Naive thymus-derived CD4-positive, alpha-beta T cell (primary cell): ENCODE data around the gene PPDPF. TPM values are rescaled to one million over a fixed set of nuclear protein-coding genes. Genes with fewer than 3 reads are reported as not detected.

ENCODE experiments used
- ATAC-seq: fragments of 150-1000 bp; cut with Tn5 transposase; 2 replicates; pipeline ENCODE4 v1.10.0; 2021; ENCODE audit warnings: mild to moderate bottlenecking, moderate library complexity
- CTCF ChIA-PET: fragments of 350-600 bp; sonication (Branson Sonifier 250); formaldehyde crosslinking; loops from one replicate; lab custom pipeline; 2021; ENCODE audit warnings: antibody characterized with exemption; lab: Charles Lee
- POLR2A ChIA-PET: fragments of 350-600 bp; sonication (Branson Sonifier 250); formaldehyde crosslinking; loops from one replicate; lab custom pipeline; 2021; ENCODE audit warnings: antibody characterized with exemption, inconsistent platforms; lab: Charles Lee
- DNase-seq, 9 donors: peaks; one replicate each; pipeline versions ENCODE4 v3.0.0 to v3.0.0-alpha.2; 2020 to 2022; ENCODE audit warnings: mixed read lengths in 1 of 9
- H3K27ac ChIP-seq: one replicate; pipeline ENCODE4 v1.7.0; 2013; ENCODE audit warnings: mild to moderate bottlenecking, low read depth, low read length, moderate library complexity
- H3K27me3 ChIP-seq, 2 donors: one replicate each; pipeline ENCODE4 v1.7.0; 2013; ENCODE audit warnings: low read length in 2 of 2, mild to moderate bottlenecking in 2 of 2, moderate library complexity in 2 of 2; ENCODE audit not compliant: control insufficient read depth in 2 of 2, insufficient read depth in 2 of 2
- H3K36me3 ChIP-seq, 3 experiments: 1 replicate in 2 of 3; 2 replicates in 1 of 3; pipeline ENCODE4 v1.7.0; 2013; ENCODE audit warnings: low read length in 3 of 3, mild to moderate bottlenecking in 3 of 3, moderate library complexity in 1 of 3; ENCODE audit not compliant: insufficient read depth in 3 of 3, control insufficient read depth in 2 of 3
- H3K4me1 ChIP-seq, 2 donors: one replicate each; pipeline ENCODE4 v1.7.0; 2013; ENCODE audit warnings: low read length in 2 of 2, mild to moderate bottlenecking in 2 of 2, moderate library complexity in 1 of 2; ENCODE audit not compliant: control insufficient read depth in 2 of 2, insufficient read depth in 2 of 2
- H3K4me3 ChIP-seq: 2 replicates; pipeline ENCODE4 v1.7.0; 2013; ENCODE audit warnings: mild to moderate bottlenecking, low read length
- H3K9me3 ChIP-seq, 3 experiments: 1 replicate in 2 of 3; 2 replicates in 1 of 3; pipeline ENCODE4 v1.7.0; 2013; ENCODE audit warnings: low read length in 3 of 3; ENCODE audit not compliant: control insufficient read depth in 2 of 3
- H3K27ac Mint-ChIP-seq, 9 donors: one replicate each; pipeline ENCODE4 v1.8.0; 2020 to 2022; ENCODE audit warnings: mixed read lengths in 9 of 9, mild to moderate bottlenecking in 8 of 9, moderate library complexity in 5 of 9, inconsistent platforms in 2 of 9
- H3K27me3 Mint-ChIP-seq, 5 donors: one replicate each; pipeline ENCODE4 v1.8.0; 2021 to 2022; ENCODE audit warnings: mixed read lengths in 5 of 5, mild to moderate bottlenecking in 1 of 5
- H3K36me3 Mint-ChIP-seq, 5 donors: one replicate each; pipeline ENCODE4 v1.8.0; 2020 to 2022; ENCODE audit warnings: mixed read lengths in 5 of 5, mild to moderate bottlenecking in 3 of 5, inconsistent platforms in 1 of 5
- H3K4me1 Mint-ChIP-seq, 7 donors: one replicate each; pipeline ENCODE4 v1.8.0; 2020 to 2022; ENCODE audit warnings: mixed read lengths in 7 of 7, mild to moderate bottlenecking in 3 of 7, inconsistent platforms in 1 of 7
- H3K4me3 Mint-ChIP-seq, 10 donors: one replicate each; pipeline ENCODE4 v1.8.0; 2020 to 2022; ENCODE audit warnings: mild to moderate bottlenecking in 10 of 10, mixed read lengths in 10 of 10, moderate library complexity in 6 of 10, inconsistent platforms in 2 of 10
- H3K9me3 Mint-ChIP-seq, 11 donors: one replicate each; pipeline ENCODE4 v1.8.0; 2020 to 2022; ENCODE audit warnings: mixed read lengths in 11 of 11, mild to moderate bottlenecking in 4 of 11, inconsistent platforms in 1 of 11, moderate library complexity in 1 of 11
- intact Hi-C, 2 donors: fragments of 100-400 bp; cut with micrococcal nuclease; formaldehyde crosslinking; loops; one replicate each; pipeline ENCODE4 v1.15.1; 2023
- polyA plus RNA-seq, 2 donors: library from polyadenylated mRNA; unstranded; fragments of 300-500 nt; fragmentation: Illumina TruSeq; gene quantifications; one replicate each; pipeline ENCODE4 v1.2.3, GENCODE V29; 2021
- total RNA-seq, 6 experiments: library from RNA in 5 of 6; stranded (reverse) in 5 of 6; gene quantifications; 1 replicate in 5 of 6; 2 replicates in 1 of 6; pipeline ENCODE4 v1.2.3 and lab custom pipeline; 2021 to 2026

PPDPF gene
- total and polyA plus RNA-seq, 7 experiments from 2014 or later = 67.7 to 225 (median 173) TPM

- H3K9me3 ChIP-seq = no peaks in the 10 kb centered on the region
- no peaks in the 10 kb centered on the region for H3K36me3 ChIP-seq
- ChIA-PET POLR2A (interaction anchor here (0.7 to 3.9 kb wide), 3 partner anchors 10 to 38 kb away, joined by 3 to 32 read pairs (median 4); partner anchors contain the start of gene PPDPF), CTCF (no interaction called here)
- Mint-ChIP-seq H3K27ac (peak overlapping the region in 3 of 9 donors; percentile 59 to 76 (median 62)), H3K4me3 (peak overlapping the region in 1 of 10 donors; percentile 42), H3K27me3 (no peaks in the 10 kb centered on the region), H3K4me1 (peaks cover 0 to 6% (median 4%) of the 10 kb centered on the region in 7 donors), H3K36me3 (peaks cover 0 to 3% (median 0%) of the 10 kb centered on the region in 5 donors), H3K9me3 (peaks cover 0 to 2% (median 0%) of the 10 kb centered on the region in 11 donors)
- H3K27me3 ChIP-seq = no peaks in the 10 kb centered on the region
- ATAC-seq = no peak
- H3K4me3 ChIP-seq = no peak overlapping the region
- no peak overlapping the region for H3K27ac ChIP-seq
- no peaks in the 10 kb centered on the region for H3K4me1 ChIP-seq
- no peak for DNase-seq
- intact Hi-C loops = no loop called here
Measured at GRCh38 chr20:63529180-63529860, 8.8 kb downstream of the PPDPF start.

GRCh38 chr20:63529861-63530787 is 9.6 kb downstream of the PPDPF start:
- intact Hi-C loops = loop anchor here in 1 of 2 donors (10.0 kb wide), 1 partner anchor 535 kb away; the partner anchor contains the start of gene TCEA2
- POLR2A ChIA-PET = interaction anchor here (1.0 to 3.9 kb wide), 2 partner anchors 10 to 38 kb away, joined by 3 to 32 read pairs; partner anchors contain the start of gene PPDPF
- DNase-seq (no peak), ATAC-seq (no peak)
- H3K9me3 ChIP-seq = no peaks in the 10 kb centered on the region
- CTCF ChIA-PET = no interaction called here
- Mint-ChIP-seq H3K9me3 (peaks cover 0 to 2% (median 0%) of the 10 kb centered on the region in 11 donors), H3K36me3 (peaks cover 0 to 2% (median 0%) of the 10 kb centered on the region in 5 donors), H3K27me3 (no peaks in the 10 kb centered on the region), H3K4me3 (no peak overlapping the region), H3K27ac (no peak overlapping the region), H3K4me1 (peaks cover 0 to 6% (median 4%) of the 10 kb centered on the region in 7 donors)
- H3K4me3 ChIP-seq = no peak overlapping the region
- H3K27ac ChIP-seq = no peak overlapping the region
- H3K36me3 ChIP-seq = no peaks in the 10 kb centered on the region
- H3K27me3 ChIP-seq = no peaks in the 10 kb centered on the region
- H3K4me1 ChIP-seq = no peaks in the 10 kb centered on the region

- H3K27ac Mint-ChIP-seq = no peak overlapping the region
- Histone ChIP-seq H3K27ac (no peak overlapping the region), H3K36me3 (no peaks in the 10 kb centered on the region), H3K4me3 (no peak overlapping the region), H3K4me1 (no peaks in the 10 kb centered on the region), H3K9me3 (no peaks in the 10 kb centered on the region), H3K27me3 (no peaks in the 10 kb centered on the region)
- peaks cover 0 to 2% (median 0%) of the 10 kb centered on the region in 11 donors for H3K9me3 Mint-ChIP-seq
- H3K4me3 Mint-ChIP-seq = no peak overlapping the region
- no peaks in the 10 kb centered on the region for H3K27me3 Mint-ChIP-seq
- no peak for DNase-seq
- ATAC-seq = no peak
- peaks cover 0 to 2% (median 0%) of the 10 kb centered on the region in 5 donors for H3K36me3 Mint-ChIP-seq
- H3K4me1 Mint-ChIP-seq = peaks cover 0 to 6% (median 4%) of the 10 kb centered on the region in 7 donors
- intact Hi-C loops = loop anchor here in 1 of 2 donors (10.0 kb wide), 1 partner anchor 534 kb away; the partner anchor contains the start of gene TCEA2
- POLR2A ChIA-PET = interaction anchor here (3.9 kb wide), 1 partner anchor 11 kb away, joined by 32 read pairs; the partner anchor contains the start of gene PPDPF
- CTCF ChIA-PET = no interaction called here
Measured at GRCh38 chr20:63530788-63531160, 10.2 kb downstream of the PPDPF start.

GRCh38 chr20:63531686-63532448 is 11.3 kb downstream of the PPDPF start:
- CTCF ChIA-PET = interaction anchor here (0.8 kb wide), 1 partner anchor 13 kb away, joined by 3 read pairs; no protein-coding TSS in a partner anchor
- H3K27ac Mint-ChIP-seq = peak overlapping the region in 3 of 9 donors; percentile 16 to 75 (median 51)

GRCh38 chr20:63532449-63532971 is 11.9 kb downstream of the PPDPF start:
- Mint-ChIP-seq H3K27me3 (no peaks in the 10 kb centered on the region), H3K9me3 (peaks cover 0 to 2% (median 0%) of the 10 kb centered on the region in 11 donors), H3K27ac (peak overlapping the region in 2 of 9 donors; percentile 51 to 75), H3K36me3 (no peaks in the 10 kb centered on the region), H3K4me3 (no peak overlapping the region), H3K4me1 (peaks cover under 1 to 8% (median 6%) of the 10 kb centered on the region in 7 donors)
- Histone ChIP-seq H3K4me1 (peaks cover 7 to 8% of the 10 kb centered on the region in 2 donors), H3K36me3 (no peaks in the 10 kb centered on the region), H3K4me3 (no peak overlapping the region), H3K9me3 (no peaks in the 10 kb centered on the region), H3K27me3 (no peaks in the 10 kb centered on the region), H3K27ac (no peak overlapping the region)
- CTCF ChIA-PET = no interaction called here
- POLR2A ChIA-PET = interaction anchor here (0.6 kb wide), 1 partner anchor 93 kb away, joined by 3 read pairs; no protein-coding TSS in a partner anchor
- ATAC-seq (no peak), DNase-seq (no peak)
- intact Hi-C loops = loop anchor here in 1 of 2 donors (10.0 kb wide), 1 partner anchor 532 kb away; the partner anchor contains the start of gene TCEA2

More at GRCh38 chr20:63531686-63532448, 11.3 kb downstream of the PPDPF start:
- Histone ChIP-seq H3K4me3 (no peak overlapping the region), H3K36me3 (no peaks in the 10 kb centered on the region), H3K4me1 (peaks cover 1% of the 10 kb centered on the region in 2 donors), H3K9me3 (no peaks in the 10 kb centered on the region), H3K27ac (no peak overlapping the region), H3K27me3 (no peaks in the 10 kb centered on the region)
- POLR2A ChIA-PET = interaction anchor here (3.9 kb wide), 1 partner anchor 12 kb away, joined by 32 read pairs; the partner anchor contains the start of gene PPDPF
- ATAC-seq (no peak), DNase-seq (no peak)
- Mint-ChIP-seq H3K27me3 (no peaks in the 10 kb centered on the region), H3K4me1 (peaks cover 0 to 8% (median 6%) of the 10 kb centered on the region in 7 donors), H3K4me3 (peak overlapping the region in 1 of 10 donors; percentile 14), H3K36me3 (peaks cover 0 to 2% (median 0%) of the 10 kb centered on the region in 5 donors), H3K9me3 (peaks cover 0 to 2% (median 0%) of the 10 kb centered on the region in 11 donors)
- intact Hi-C loops = loop anchor here in 1 of 2 donors (10.0 kb wide), 1 partner anchor 533 kb away; the partner anchor contains the start of gene TCEA2
